Trophoblast cell (in vitro differentiated cells and primary cell): ENCODE measurements around the gene ERGIC1.

Experiments used
- DNase-seq, 2 donors: peaks; one replicate each; pipeline ENCODE4 v3.0.0-alpha.2; 2016
- H2AFZ ChIP-seq: 2 replicates; pipeline ENCODE4 v1.6.1; 2013; ENCODE audit warnings: low read length, moderate library complexity, mild to moderate bottlenecking; ENCODE audit not compliant: insufficient read depth, poor library complexity
- H2AK5ac ChIP-seq: 2 replicates; pipeline ENCODE4 v1.6.1; 2013; ENCODE audit warnings: mild to moderate bottlenecking, low read length
- H2BK120ac ChIP-seq: 2 replicates; pipeline ENCODE4 v1.6.1; 2013; ENCODE audit warnings: low read length, mild to moderate bottlenecking, moderate library complexity; ENCODE audit not compliant: insufficient read depth, poor library complexity
- H2BK12ac ChIP-seq: 2 replicates; pipeline ENCODE4 v1.6.1; 2013; ENCODE audit warnings: mild to moderate bottlenecking, low read length, moderate library complexity
- H2BK5ac ChIP-seq: 2 replicates; pipeline ENCODE4 v1.6.1; 2013; ENCODE audit warnings: low read length, low read depth, moderate library complexity, mild to moderate bottlenecking; ENCODE audit not compliant: poor library complexity
- H3K14ac ChIP-seq: 2 replicates; pipeline ENCODE4 v1.6.1; 2013; ENCODE audit warnings: mild to moderate bottlenecking, low read length
- H3K18ac ChIP-seq: 2 replicates; pipeline ENCODE4 v1.6.1; 2013; ENCODE audit warnings: mild to moderate bottlenecking, low read length
- H3K23ac ChIP-seq: 2 replicates; pipeline ENCODE4 v1.6.1; 2013; ENCODE audit warnings: low read length
- H3K27ac ChIP-seq: 2 replicates; pipeline ENCODE4 v1.5.1; 2013; ENCODE audit warnings: low read depth, mild to moderate bottlenecking, inconsistent platforms, low read length, moderate library complexity
- H3K27me3 ChIP-seq: 2 replicates; pipeline ENCODE4 v1.6.1; 2013; ENCODE audit warnings: inconsistent platforms, mild to moderate bottlenecking, low read length, moderate library complexity; ENCODE audit not compliant: insufficient read depth
- H3K36me3 ChIP-seq, 2 experiments: 1 replicate in 1 of 2; 2 replicates in 1 of 2; pipeline ENCODE4 v1.6.1; 2013; ENCODE audit warnings: low read length in 2 of 2, mild to moderate bottlenecking in 2 of 2, moderate library complexity in 1 of 2; ENCODE audit not compliant: insufficient read depth in 2 of 2, control insufficient read depth in 1 of 2
- H3K4ac ChIP-seq: 2 replicates; pipeline ENCODE4 v1.6.1; 2013; ENCODE audit warnings: low read depth, mild to moderate bottlenecking, low read length, moderate library complexity
- H3K4me1 ChIP-seq, 2 experiments: 1 replicate in 1 of 2; 2 replicates in 1 of 2; pipeline ENCODE4 v1.6.1; 2013; ENCODE audit warnings: low read length in 2 of 2, mild to moderate bottlenecking in 2 of 2, moderate library complexity in 1 of 2; ENCODE audit not compliant: insufficient read depth in 2 of 2, control insufficient read depth in 1 of 2
- H3K4me2 ChIP-seq: 2 replicates; pipeline ENCODE4 v1.6.1; 2013; ENCODE audit warnings: inconsistent platforms, mild to moderate bottlenecking, low read length, moderate library complexity
- H3K4me3 ChIP-seq: 2 replicates; pipeline ENCODE4 v1.5.1; 2013; ENCODE audit warnings: mild to moderate bottlenecking, low read depth, low read length, inconsistent platforms
- H3K79me1 ChIP-seq: one replicate; pipeline ENCODE4 v1.6.1; 2013; ENCODE audit warnings: low read length
- H3K79me2 ChIP-seq: 2 replicates; pipeline ENCODE4 v1.6.1; 2013; ENCODE audit warnings: low read length, mild to moderate bottlenecking; ENCODE audit not compliant: control insufficient read depth, insufficient read depth, poor library complexity
- H3K9ac ChIP-seq: 2 replicates; pipeline ENCODE4 v1.6.1; 2013; ENCODE audit warnings: mild to moderate bottlenecking, low read length
- H3K9me3 ChIP-seq: 2 replicates; pipeline ENCODE4 v1.6.1; 2013; ENCODE audit warnings: low read depth, mild to moderate bottlenecking, control low read depth, inconsistent platforms, low read length; ENCODE audit not compliant: insufficient read depth
- H4K12ac ChIP-seq: 2 replicates; pipeline ENCODE4 v1.6.1; 2013; ENCODE audit warnings: low read depth, mild to moderate bottlenecking, low read length, moderate library complexity
- H4K8ac ChIP-seq: 2 replicates; pipeline ENCODE4 v1.6.1; 2013; ENCODE audit warnings: low read depth, mild to moderate bottlenecking, low read length, moderate library complexity
- H4K91ac ChIP-seq: one replicate; pipeline ENCODE4 v1.6.1; 2013; ENCODE audit warnings: low read depth, mild to moderate bottlenecking, low read length, moderate library complexity
- WGBS: extraction: QIAGEN DNeasy Blood & Tissue Kit; methylation state at CpG from one replicate; pipeline ENCODE4 v1.1.7; 2013; ENCODE audit warnings: missing lambda C conversion rate; ENCODE audit not compliant: insufficient read length, insufficient coverage; ENCODE audit errors: extremely low coverage; 5-methylcytosine and 5-hydroxymethylcytosine counted together

ERGIC1 gene

DNA sequence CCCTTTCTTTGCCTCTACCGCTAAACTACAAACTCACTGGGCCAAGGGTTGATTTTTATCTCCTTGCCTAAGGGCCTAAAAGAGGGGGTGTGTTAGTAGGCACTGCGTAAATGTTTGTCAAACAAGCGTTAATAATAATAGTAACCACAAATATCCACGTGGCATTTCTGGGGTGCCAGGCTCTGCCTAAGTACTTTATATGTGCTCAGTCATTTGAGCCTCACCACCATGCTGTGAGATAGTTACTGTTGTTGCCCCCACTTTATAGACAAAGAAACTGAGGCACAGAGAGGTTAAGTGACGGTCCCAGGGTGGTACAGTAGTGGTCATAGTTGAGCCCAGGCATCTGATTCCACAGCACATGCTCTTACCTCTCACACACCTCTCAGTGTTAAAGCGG is 52.4 kb downstream of the ERGIC1 start:
- Histone ChIP-seq H3K4me3 (no peak overlapping the region), H4K12ac (no peak overlapping the region), H2BK5ac (no peak overlapping the region), H3K23ac (no peak overlapping the region), H3K79me1 (peaks cover 2% of the 10 kb centered on the region), H3K14ac (no peak overlapping the region), H3K9me3 (peaks cover 4% of the 10 kb centered on the region), H3K18ac (no peak overlapping the region), H3K27me3 (no peaks in the 10 kb centered on the region), H3K4me2 (no peak overlapping the region), H2BK12ac (no peak overlapping the region), H3K27ac (no peak overlapping the region), H2AFZ (no peak overlapping the region), H4K8ac (no peak overlapping the region), H3K36me3 (peaks cover 6% of the 10 kb centered on the region in 2 experiments), H3K9ac (no peak overlapping the region), H3K79me2 (peaks cover 1% of the 10 kb centered on the region), H2BK120ac (no peak overlapping the region), H2AK5ac (no peak overlapping the region), H4K91ac (no peak overlapping the region), H3K4me1 (peaks cover 16 to 29% of the 10 kb centered on the region in 2 experiments), H3K4ac (no peak overlapping the region)
- DNase-seq: no peak
- WGBS: no CpG with 5 or more reads among the region's 6 CpGs

DNA sequence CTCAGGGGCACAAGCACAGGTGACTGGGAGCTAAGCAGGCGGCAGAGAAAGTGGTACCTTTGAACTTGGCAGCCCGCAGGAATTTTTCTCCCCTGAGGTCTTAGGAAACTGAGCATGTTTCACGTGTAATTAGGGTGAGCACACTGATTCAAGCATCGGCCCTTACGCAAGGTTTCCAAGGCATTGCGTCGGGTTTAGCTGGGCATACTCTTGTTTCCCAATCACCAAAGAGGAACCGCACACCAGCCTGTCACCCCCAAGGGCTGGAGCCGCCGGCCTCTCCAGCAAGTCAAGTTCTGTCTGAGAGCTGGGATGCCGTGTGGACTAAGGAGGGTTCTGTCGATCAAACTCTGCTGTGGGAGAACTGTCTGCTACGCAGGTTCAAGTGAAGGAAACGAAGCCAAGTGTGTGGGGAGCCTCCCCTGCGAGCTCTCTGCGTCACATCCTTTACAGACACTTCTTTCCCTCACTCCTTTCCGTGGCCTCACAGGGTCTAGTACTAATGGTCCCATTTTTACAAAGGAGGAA is 53.0 kb downstream of the ERGIC1 start:
- Histone ChIP-seq H3K4me2 (no peak overlapping the region), H3K4ac (peak overlapping the region; percentile 23), H3K79me1 (peaks cover 2% of the 10 kb centered on the region), H3K36me3 (peaks cover 6% of the 10 kb centered on the region in 2 experiments), H2AK5ac (no peak overlapping the region), H3K23ac (no peak overlapping the region), H3K4me3 (no peak overlapping the region), H3K14ac (peak overlapping the region; percentile 37), H4K91ac (peak overlapping the region; percentile 56), H3K9me3 (peaks cover 4% of the 10 kb centered on the region), H3K27me3 (no peaks in the 10 kb centered on the region), H3K79me2 (peaks cover 1% of the 10 kb centered on the region), H3K9ac (no peak overlapping the region), H2BK120ac (peak overlapping the region; percentile 38), H2AFZ (no peak overlapping the region), H3K4me1 (peaks cover 20 to 29% of the 10 kb centered on the region in 2 experiments), H3K27ac (no peak overlapping the region), H4K12ac (no peak overlapping the region), H4K8ac (no peak overlapping the region), H2BK12ac (peak overlapping the region; percentile 51), H2BK5ac (peak overlapping the region; percentile 33), H3K18ac (peak overlapping the region; percentile 33)
- DNase-seq: peak; percentile 98 to 100
- WGBS: no CpG with 5 or more reads among the region's 17 CpGs

DNA sequence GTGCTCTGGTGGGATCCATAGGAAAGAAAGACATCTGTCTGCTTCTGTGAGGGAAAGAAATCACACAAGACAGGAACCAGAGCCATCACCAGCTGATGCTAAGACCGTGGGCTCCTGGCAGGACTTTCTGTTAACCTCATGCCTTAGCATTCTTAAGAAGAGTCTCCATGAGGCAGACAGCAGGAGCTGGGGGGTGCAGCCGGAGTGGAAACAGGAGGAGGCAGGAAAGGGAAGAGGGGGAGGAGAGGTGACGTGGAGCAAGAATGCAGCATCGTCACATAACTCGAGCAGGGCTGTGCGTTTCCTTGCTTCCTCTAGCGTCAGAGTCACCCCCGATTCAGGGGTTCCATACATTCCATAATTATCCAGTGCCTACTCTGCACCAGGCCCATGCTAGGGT is 53.6 kb downstream of the ERGIC1 start:
- Histone ChIP-seq H4K12ac (no peak overlapping the region), H2BK120ac (no peak overlapping the region), H3K4me2 (no peak overlapping the region), H3K18ac (peak overlapping the region; percentile 4), H3K14ac (no peak overlapping the region), H2AFZ (no peak overlapping the region), H3K9me3 (peaks cover 3% of the 10 kb centered on the region), H3K4me3 (no peak overlapping the region), H4K8ac (no peak overlapping the region), H3K4ac (no peak overlapping the region), H3K79me1 (peaks cover 2% of the 10 kb centered on the region), H3K4me1 (peaks cover 24 to 32% of the 10 kb centered on the region in 2 experiments), H3K36me3 (peaks cover 6% of the 10 kb centered on the region in 2 experiments), H2BK12ac (no peak overlapping the region), H3K23ac (no peak overlapping the region), H4K91ac (peak overlapping the region; percentile 16), H3K27me3 (no peaks in the 10 kb centered on the region), H3K27ac (no peak overlapping the region), H3K9ac (no peak overlapping the region), H3K79me2 (peaks cover 1% of the 10 kb centered on the region), H2BK5ac (no peak overlapping the region), H2AK5ac (no peak overlapping the region)
- DNase-seq: no peak
- no CpG with 5 or more reads among the region's 8 CpGs for WGBS

GRCh38 chr5:172890659-172891058 is 56.6 kb downstream of the ERGIC1 start:
- Histone ChIP-seq H3K18ac (no peak overlapping the region), H4K12ac (no peak overlapping the region), H3K27me3 (no peaks in the 10 kb centered on the region), H3K9me3 (peaks cover 2% of the 10 kb centered on the region), H2AK5ac (no peak overlapping the region), H2BK5ac (no peak overlapping the region), H3K23ac (no peak overlapping the region), H4K91ac (no peak overlapping the region), H2BK12ac (no peak overlapping the region), H3K79me2 (peaks cover 1% of the 10 kb centered on the region), H3K14ac (no peak overlapping the region), H2AFZ (no peak overlapping the region), H3K27ac (no peak overlapping the region), H3K4ac (no peak overlapping the region), H3K9ac (no peak overlapping the region), H3K79me1 (peaks cover 2% of the 10 kb centered on the region), H3K4me2 (no peak overlapping the region), H3K4me1 (peaks cover 24 to 30% of the 10 kb centered on the region in 2 experiments), H4K8ac (no peak overlapping the region), H3K4me3 (no peak overlapping the region), H3K36me3 (peaks cover 4 to 6% of the 10 kb centered on the region in 2 experiments), H2BK120ac (no peak overlapping the region)
- no CpG with 5 or more reads among the region's 6 CpGs for WGBS
- no peak for DNase-seq
